Memory B cell (primary cell): Measurements from ENCODE around the gene OR2T6.

ENCODE experiments used
- ATAC-seq: fragments of 150-1000 bp; cut with Tn5 transposase; 2 replicates; pipeline ENCODE4 v1.10.0; 2021; ENCODE audit warnings: low read depth, mild to moderate bottlenecking, moderate library complexity
- DNase-seq, 2 donors: peaks; one replicate each; pipeline ENCODE4 v3.0.0; 2022; ENCODE audit warnings: low spot score in 2 of 2
- H3K27ac Mint-ChIP-seq: one replicate; pipeline ENCODE4 v1.8.0; 2022; ENCODE audit warnings: mild to moderate bottlenecking, moderate library complexity, mixed read lengths
- H3K27me3 Mint-ChIP-seq: one replicate; pipeline ENCODE4 v1.8.0; 2022; ENCODE audit warnings: mixed read lengths
- H3K36me3 Mint-ChIP-seq: one replicate; pipeline ENCODE4 v1.8.0; 2022; ENCODE audit warnings: mild to moderate bottlenecking, mixed read lengths
- H3K4me1 Mint-ChIP-seq: one replicate; pipeline ENCODE4 v1.8.0; 2022; ENCODE audit warnings: mixed read lengths
- H3K4me3 Mint-ChIP-seq: one replicate; pipeline ENCODE4 v1.8.0; 2022; ENCODE audit warnings: mild to moderate bottlenecking, moderate library complexity, mixed read lengths
- H3K9me3 Mint-ChIP-seq: one replicate; pipeline ENCODE4 v1.8.0; 2022; ENCODE audit warnings: mixed read lengths

OR2T6 gene

DNA sequence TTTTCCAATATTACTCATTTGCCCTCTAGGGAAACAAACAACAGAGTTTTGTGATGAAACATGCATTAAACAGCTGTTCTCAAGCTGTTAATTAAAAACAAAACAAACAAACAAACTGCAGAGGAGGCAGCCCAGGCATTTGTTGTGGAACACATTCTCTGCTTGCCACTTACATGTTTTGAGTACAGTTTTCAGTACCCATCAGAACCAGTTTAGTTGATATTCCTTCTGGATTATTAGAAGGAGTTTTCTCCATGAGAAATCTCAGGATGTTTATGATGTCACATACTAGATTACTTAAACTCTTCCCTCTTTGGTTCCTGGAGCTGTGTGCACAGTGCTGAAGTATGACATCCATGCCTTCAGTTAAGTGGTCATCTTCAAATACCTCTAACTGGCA lies at the start of gene OR2T6:
Gene OR2T6, plus strand, starts transcription at position 301 of the 400 bp plus-strand sequence. CDS start 11,863 bp downstream, outside the sequence.
- DNase-seq (no peak), ATAC-seq (no peak)
- no peak within 1 kb of the TSS for H3K4me3 Mint-ChIP-seq
- H3K9me3 Mint-ChIP-seq = no peaks in the 10 kb centered on the region
- H3K36me3 Mint-ChIP-seq = no peaks in the 10 kb centered on the region
- no peak within 1 kb of the TSS for H3K27ac Mint-ChIP-seq
- H3K4me1 Mint-ChIP-seq = no peaks in the 10 kb centered on the region
- H3K27me3 Mint-ChIP-seq = peaks cover 1% of the 10 kb centered on the region

DNA sequence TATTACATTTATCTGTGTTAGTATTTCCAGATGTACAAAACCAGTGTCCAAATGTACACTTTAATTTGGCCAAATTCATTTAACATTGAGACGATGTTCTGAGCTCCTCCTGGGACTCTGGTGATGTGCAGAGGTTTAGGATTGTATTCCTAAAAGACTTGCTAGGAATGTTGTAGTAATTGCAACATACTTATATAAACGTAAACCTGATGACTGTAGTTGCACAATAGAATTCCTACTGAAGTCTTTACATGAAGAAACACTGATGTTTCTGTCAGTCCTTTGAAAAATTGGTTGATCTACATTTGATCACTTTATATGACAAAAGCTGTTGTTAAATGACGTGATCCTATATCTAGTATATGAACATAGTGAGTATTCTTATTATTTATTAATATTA lies 32.1 kb upstream of the OR2T6 start:
- no peaks in the 10 kb centered on the region for H3K9me3 Mint-ChIP-seq
- DNase-seq (no peak), ATAC-seq (no peak)
- H3K36me3 Mint-ChIP-seq = no peaks in the 10 kb centered on the region
- H3K27me3 Mint-ChIP-seq = peaks cover 5% of the 10 kb centered on the region
- no peak overlapping the region for H3K4me3 Mint-ChIP-seq
- no peaks in the 10 kb centered on the region for H3K4me1 Mint-ChIP-seq
- H3K27ac Mint-ChIP-seq = no peak overlapping the region

DNA sequence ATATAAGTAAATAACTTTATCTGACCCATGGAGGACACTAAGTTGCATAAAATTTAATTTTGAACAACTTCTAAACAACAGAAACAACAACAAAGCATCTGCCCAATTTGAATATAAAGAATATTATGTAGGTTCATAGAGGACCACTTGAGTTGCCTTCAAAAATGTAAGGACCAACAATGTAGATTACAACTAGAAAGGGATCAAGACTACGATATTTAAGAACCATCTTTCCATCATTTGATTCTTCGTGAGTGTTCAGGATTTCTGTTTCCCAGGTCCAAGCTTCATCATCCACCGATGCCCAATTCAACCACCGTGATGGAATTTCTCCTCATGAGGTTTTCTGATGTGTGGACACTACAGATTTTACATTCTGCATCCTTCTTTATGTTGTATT lies 27.1 kb upstream of the OR2T6 start, which contains the start of gene OR14C36:
Gene OR14C36, plus strand, starts transcription at position 301 of the 400 bp plus-strand sequence. Its CDS starts 0 bp downstream, at position 301.
- no peak within 1 kb of the TSS for H3K4me3 Mint-ChIP-seq
- no peaks in the 10 kb centered on the region for H3K36me3 Mint-ChIP-seq
- no peaks in the 10 kb centered on the region for H3K4me1 Mint-ChIP-seq
- ATAC-seq (no peak), DNase-seq (no peak)
- H3K27ac Mint-ChIP-seq = no peak within 1 kb of the TSS
- H3K9me3 Mint-ChIP-seq = no peaks in the 10 kb centered on the region
- peaks cover 9% of the 10 kb centered on the region for H3K27me3 Mint-ChIP-seq

DNA sequence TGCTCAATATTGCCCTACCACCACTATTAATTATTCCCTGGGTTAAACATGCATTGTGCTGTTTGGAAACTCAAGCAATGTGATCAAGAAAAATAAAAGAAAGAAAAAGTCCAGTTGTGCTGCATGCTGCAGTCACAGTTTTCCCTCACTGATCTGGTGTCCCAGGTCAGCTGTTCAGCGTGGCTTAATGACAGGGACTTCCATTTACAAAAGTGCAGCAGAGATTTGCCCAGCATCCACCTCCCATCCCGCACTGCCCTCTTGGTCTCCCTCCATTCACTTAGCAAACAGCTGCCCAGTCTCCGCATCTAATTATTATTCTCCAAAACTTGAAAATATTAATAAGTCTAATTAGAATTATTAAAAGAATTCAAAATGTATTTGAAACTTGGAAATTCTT lies 16.1 kb upstream of the OR2T6 start:
- Mint-ChIP-seq H3K27ac (no peak overlapping the region), H3K36me3 (no peaks in the 10 kb centered on the region), H3K4me1 (no peaks in the 10 kb centered on the region), H3K27me3 (peaks cover 8% of the 10 kb centered on the region), H3K9me3 (no peaks in the 10 kb centered on the region), H3K4me3 (no peak overlapping the region)
- DNase-seq (no peak), ATAC-seq (no peak)

GRCh38 chr1:248361121-248361715 lies 14.3 kb upstream of the OR2T6 start, which contains the start of gene OR2T4:
Gene OR2T4, plus strand, starts transcription at chr1:248361665. Its CDS starts 0 bp downstream, at chr1:248361665.
- H3K9me3 Mint-ChIP-seq = no peaks in the 10 kb centered on the region
- ATAC-seq (no peak), DNase-seq (no peak)
- H3K27me3 Mint-ChIP-seq = peaks cover 8% of the 10 kb centered on the region
- H3K36me3 Mint-ChIP-seq = no peaks in the 10 kb centered on the region
- no peak within 1 kb of the TSS for H3K4me3 Mint-ChIP-seq
- H3K27ac Mint-ChIP-seq = no peak within 1 kb of the TSS
- no peaks in the 10 kb centered on the region for H3K4me1 Mint-ChIP-seq

DNA sequence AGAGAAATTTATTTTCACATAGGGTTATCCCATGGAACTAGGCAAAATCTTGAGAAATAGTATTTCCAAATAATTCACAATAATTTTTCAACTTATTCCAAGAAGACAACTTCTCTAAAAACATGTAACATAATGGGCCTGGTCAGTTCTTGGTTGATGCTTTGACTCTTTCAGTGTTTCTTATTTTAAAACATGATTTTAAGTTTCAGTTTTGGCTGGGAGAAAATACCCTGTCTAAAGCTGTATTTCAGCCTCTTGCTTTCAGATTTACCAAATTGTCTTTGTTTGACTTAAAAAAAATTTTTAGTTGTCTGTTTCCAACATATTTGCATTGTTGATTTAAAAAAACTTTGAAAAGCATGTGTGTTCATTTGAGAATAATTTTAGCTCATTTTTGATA lies 8.9 kb upstream of the OR2T6 start:
- no peaks in the 10 kb centered on the region for H3K9me3 Mint-ChIP-seq
- no peaks in the 10 kb centered on the region for H3K36me3 Mint-ChIP-seq
- no peaks in the 10 kb centered on the region for H3K4me1 Mint-ChIP-seq
- H3K27ac Mint-ChIP-seq = no peak overlapping the region
- peaks cover 8% of the 10 kb centered on the region for H3K27me3 Mint-ChIP-seq
- no peak overlapping the region for H3K4me3 Mint-ChIP-seq
- DNase-seq (no peak), ATAC-seq (no peak)

GRCh38 chr1:248372394-248372793 lies 3.2 kb upstream of the OR2T6 start:
- Mint-ChIP-seq H3K36me3 (no peaks in the 10 kb centered on the region), H3K4me3 (no peak overlapping the region), H3K4me1 (no peaks in the 10 kb centered on the region), H3K9me3 (no peaks in the 10 kb centered on the region), H3K27me3 (peaks cover 1% of the 10 kb centered on the region), H3K27ac (no peak overlapping the region)
- ATAC-seq = no peak
- DNase-seq = no peak

DNA sequence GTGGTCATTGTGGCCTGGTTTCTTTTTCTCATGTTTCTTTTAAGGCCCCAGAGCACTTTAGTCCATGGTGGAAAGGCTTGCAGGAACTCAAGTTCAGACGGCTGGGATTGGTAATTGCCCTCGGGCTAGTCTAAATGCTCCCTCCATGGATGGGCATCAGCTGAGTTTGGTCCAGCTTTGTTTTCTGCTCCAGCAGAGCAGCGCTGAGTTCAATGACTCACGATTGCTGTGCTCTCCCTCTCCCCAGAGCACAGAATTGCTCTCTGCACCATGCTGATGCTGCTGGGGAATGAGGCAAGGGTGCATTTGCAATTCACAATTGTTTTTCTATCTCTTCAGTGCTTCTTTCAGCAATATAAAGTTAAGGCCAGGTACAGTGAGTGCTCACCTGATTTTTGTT lies 1.8 kb upstream of the OR2T6 start:
- Mint-ChIP-seq H3K4me3 (no peak overlapping the region), H3K9me3 (no peaks in the 10 kb centered on the region), H3K36me3 (no peaks in the 10 kb centered on the region), H3K4me1 (no peaks in the 10 kb centered on the region), H3K27me3 (peaks cover 1% of the 10 kb centered on the region), H3K27ac (no peak overlapping the region)
- ATAC-seq (no peak), DNase-seq (no peak)

GRCh38 chr1:248376916-248377315 lies 1.4 kb downstream of the OR2T6 start:
- DNase-seq (no peak), ATAC-seq (no peak)
- H3K9me3 Mint-ChIP-seq = no peaks in the 10 kb centered on the region
- H3K4me1 Mint-ChIP-seq = no peaks in the 10 kb centered on the region
- peaks cover 1% of the 10 kb centered on the region for H3K27me3 Mint-ChIP-seq
- H3K36me3 Mint-ChIP-seq = no peaks in the 10 kb centered on the region
- H3K4me3 Mint-ChIP-seq = no peak overlapping the region
- H3K27ac Mint-ChIP-seq = no peak overlapping the region

DNA sequence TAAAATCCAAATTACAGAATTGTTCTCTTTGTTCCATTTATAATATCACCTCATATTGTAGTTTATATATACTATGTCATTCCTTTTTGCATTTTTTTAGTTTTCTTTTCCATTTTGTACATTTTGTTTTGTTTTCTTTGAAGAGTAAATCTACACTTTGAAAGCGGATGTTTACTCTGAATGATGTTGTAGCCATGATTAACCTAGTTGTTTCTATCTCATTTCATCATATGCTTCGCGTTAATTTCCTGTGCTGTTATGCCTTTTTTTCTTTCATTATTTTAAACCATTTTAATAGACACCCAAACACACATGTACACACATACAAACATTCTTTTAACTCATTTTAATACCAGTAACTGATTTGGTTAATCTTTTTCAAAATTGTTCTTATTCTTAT lies 5.3 kb downstream of the OR2T6 start:
- H3K27me3 Mint-ChIP-seq = peaks cover 3% of the 10 kb centered on the region
- no peaks in the 10 kb centered on the region for H3K9me3 Mint-ChIP-seq
- no peak for ATAC-seq

GRCh38 chr1:248388426-248388825 lies 12.9 kb downstream of the OR2T6 start:
- DNase-seq (no peak), ATAC-seq (no peak)
- Mint-ChIP-seq H3K27ac (no peak overlapping the region), H3K9me3 (no peaks in the 10 kb centered on the region), H3K4me3 (no peak overlapping the region), H3K36me3 (no peaks in the 10 kb centered on the region), H3K27me3 (peaks cover 20% of the 10 kb centered on the region), H3K4me1 (no peaks in the 10 kb centered on the region)

More for the DNA sequence above, 5.3 kb downstream of the OR2T6 start:
- no peaks in the 10 kb centered on the region for H3K36me3 Mint-ChIP-seq
- DNase-seq = no peak
- no peaks in the 10 kb centered on the region for H3K4me1 Mint-ChIP-seq
- H3K27ac Mint-ChIP-seq = no peak overlapping the region
- H3K4me3 Mint-ChIP-seq = no peak overlapping the region

DNA sequence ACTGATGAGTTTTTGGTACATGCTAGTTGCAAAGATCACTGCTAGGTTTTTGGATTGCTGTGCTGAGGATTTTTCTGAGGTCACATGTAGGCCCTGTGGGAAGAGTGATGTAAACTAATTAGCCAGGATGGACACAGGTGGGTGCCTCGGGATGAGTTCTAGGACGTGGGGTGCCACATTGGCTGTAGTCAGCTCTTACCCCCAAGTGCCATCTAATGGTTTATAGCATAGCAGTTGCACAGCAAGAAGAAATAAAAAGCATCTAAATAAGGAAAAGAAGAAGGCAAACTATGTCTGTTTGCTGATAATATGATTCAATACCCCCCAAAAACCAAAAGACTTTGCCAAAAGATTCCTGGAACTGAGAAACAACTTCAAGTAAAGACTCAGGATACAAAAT lies 17.5 kb downstream of the OR2T6 start:
- Mint-ChIP-seq H3K27me3 (peaks cover 11% of the 10 kb centered on the region), H3K4me3 (no peak overlapping the region), H3K9me3 (peaks cover 4% of the 10 kb centered on the region), H3K36me3 (no peaks in the 10 kb centered on the region), H3K4me1 (no peaks in the 10 kb centered on the region), H3K27ac (no peak overlapping the region)
- no peak for ATAC-seq
- DNase-seq = no peak

GRCh38 chr1:248402748-248403147 lies 27.2 kb downstream of the OR2T6 start, which contains the start of gene OR2T1:
Gene OR2T1, plus strand, starts transcription at chr1:248403048. Its CDS starts 3,100 bp downstream, at chr1:248406148.
- peaks cover 2% of the 10 kb centered on the region for H3K9me3 Mint-ChIP-seq
- H3K27ac Mint-ChIP-seq = no peak within 1 kb of the TSS
- ATAC-seq (no peak), DNase-seq (no peak)
- no peaks in the 10 kb centered on the region for H3K27me3 Mint-ChIP-seq
- H3K4me1 Mint-ChIP-seq = no peaks in the 10 kb centered on the region
- H3K36me3 Mint-ChIP-seq = no peaks in the 10 kb centered on the region
- no peak within 1 kb of the TSS for H3K4me3 Mint-ChIP-seq

DNA sequence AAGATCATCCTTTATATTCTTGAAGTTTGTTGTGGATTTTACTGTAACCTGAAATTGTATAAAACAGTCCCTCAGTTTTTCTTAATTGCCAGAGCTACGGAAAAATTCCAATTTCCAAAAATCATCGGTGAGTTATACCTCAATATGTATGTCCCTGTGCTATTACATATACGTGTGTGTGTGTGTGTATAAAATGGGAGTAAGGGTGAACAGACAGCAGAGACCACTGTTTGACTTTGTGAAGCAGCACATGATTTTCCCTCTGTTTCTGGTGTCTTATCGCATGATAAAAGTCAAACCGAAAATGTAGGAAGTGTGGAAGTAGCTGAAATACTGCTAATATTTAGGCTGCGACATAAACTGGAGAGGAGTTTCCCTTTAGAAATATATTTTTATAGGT lies 28.5 kb downstream of the OR2T6 start:
- Mint-ChIP-seq H3K4me3 (no peak overlapping the region), H3K27me3 (no peaks in the 10 kb centered on the region), H3K4me1 (no peaks in the 10 kb centered on the region), H3K36me3 (no peaks in the 10 kb centered on the region), H3K27ac (no peak overlapping the region), H3K9me3 (peaks cover 2% of the 10 kb centered on the region)
- ATAC-seq = no peak
- no peak for DNase-seq
